Activated CD8-positive, alpha-beta T cell treated with anti-CD3 and anti-CD28 coated beads, Interleukin-2, amount 10 ng/mL, durations not matched to agents 7 days and 5 days (primary cell): Measurements from ENCODE around the gene LRRC4. TPM values are rescaled to one million over a fixed set of nuclear protein-coding genes. Genes with fewer than 3 reads are reported as not detected.

Experiments
- ATAC-seq: fragments of 150-1000 bp; cut with Tn5 transposase; one replicate; pipeline ENCODE4 v1.10.0; 2021; ENCODE audit warnings: moderate library complexity
- CTCF ChIA-PET: fragments of 350-600 bp; sonication (Branson Sonifier 250); formaldehyde crosslinking; loops from one replicate; lab custom pipeline; 2021; ENCODE audit warnings: antibody characterized with exemption; lab: Charles Lee
- POLR2A ChIA-PET: fragments of 350-600 bp; sonication (Branson Sonifier 250); formaldehyde crosslinking; loops from one replicate; lab custom pipeline; 2021; ENCODE audit warnings: antibody characterized with exemption; lab: Charles Lee
- DNase-seq: peaks from one replicate; pipeline ENCODE4 v3.0.0-alpha.2; 2020
- H3K27ac Mint-ChIP-seq: one replicate; pipeline ENCODE4 v1.8.0; 2021; ENCODE audit warnings: mild to moderate bottlenecking, mixed read lengths
- H3K27me3 Mint-ChIP-seq: one replicate; pipeline ENCODE4 v1.8.0; 2021; ENCODE audit warnings: low read depth, mixed read lengths
- H3K36me3 Mint-ChIP-seq: one replicate; pipeline ENCODE4 v1.8.0; 2021; ENCODE audit warnings: low read depth, mixed read lengths
- H3K4me1 Mint-ChIP-seq: one replicate; pipeline ENCODE4 v1.8.0; 2021; ENCODE audit warnings: low read depth, mixed read lengths
- H3K4me3 Mint-ChIP-seq: one replicate; pipeline ENCODE4 v1.8.0; 2021; ENCODE audit warnings: mild to moderate bottlenecking, mixed read lengths
- H3K9me3 Mint-ChIP-seq: one replicate; pipeline ENCODE4 v1.8.0; 2022; ENCODE audit warnings: mixed read lengths; ENCODE audit not compliant: insufficient read depth
- total RNA-seq, 2 experiments: library from RNA; stranded (reverse); gene quantifications; one replicate each; pipeline ENCODE4 v1.2.3, GENCODE V29; 2021

Gene LRRC4
- total RNA-seq, 2 experiments from 2014 or later = 0.24 to 0.50 TPM

DNA sequence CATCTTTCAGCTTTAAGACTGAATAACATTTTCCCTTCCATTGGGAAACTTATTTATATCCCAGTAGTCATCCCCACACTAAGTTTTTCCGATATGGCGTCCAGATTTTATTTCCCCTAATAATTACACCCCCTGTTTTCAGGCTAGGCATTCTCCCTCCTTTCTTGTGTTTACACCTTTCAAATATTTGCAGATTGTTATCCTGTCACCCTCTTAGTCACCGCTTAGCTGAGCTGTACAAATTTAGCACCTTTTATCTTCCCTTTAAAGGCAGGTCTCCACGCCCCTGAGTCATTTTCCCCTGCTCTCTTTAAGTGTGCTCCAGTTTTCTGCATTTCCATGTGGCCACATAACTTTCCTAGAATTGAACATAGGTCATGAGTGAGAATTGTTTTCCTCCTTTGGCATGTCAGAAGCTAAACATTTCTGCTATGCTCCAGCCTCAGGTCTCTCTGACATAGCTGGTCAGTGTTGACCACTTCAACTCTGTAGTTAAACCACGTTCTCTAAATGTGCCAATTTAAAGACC lies 47.4 kb downstream of the LRRC4 start:
- H3K27ac Mint-ChIP-seq = no peak overlapping the region
- no peaks in the 10 kb centered on the region for H3K27me3 Mint-ChIP-seq
- DNase-seq = no peak
- no peak overlapping the region for H3K4me3 Mint-ChIP-seq
- POLR2A ChIA-PET = no interaction called here
- H3K4me1 Mint-ChIP-seq = peaks cover 13% of the 10 kb centered on the region
- peaks cover 13% of the 10 kb centered on the region for H3K36me3 Mint-ChIP-seq
- CTCF ChIA-PET = no interaction called here
- no peak for ATAC-seq
- H3K9me3 Mint-ChIP-seq = peaks cover 7% of the 10 kb centered on the region

DNA sequence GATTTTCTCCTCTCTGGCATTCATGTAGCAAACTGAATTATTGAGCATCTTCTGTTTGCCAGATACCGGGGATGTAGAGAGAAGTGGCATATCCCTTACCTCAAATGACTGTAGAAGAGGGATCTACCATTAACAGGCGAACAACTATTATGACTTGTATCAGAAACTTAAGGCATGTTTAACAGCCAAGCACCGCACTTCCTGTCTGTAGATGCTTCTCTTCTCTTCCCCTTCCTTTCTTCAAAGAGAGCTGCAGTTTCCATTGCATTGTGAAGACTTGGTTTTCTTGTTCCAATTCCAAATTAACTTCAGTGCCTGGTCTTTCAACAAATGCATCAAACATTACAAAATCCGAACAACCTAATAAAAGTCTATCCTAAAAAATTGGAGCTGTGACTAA lies 49.3 kb downstream of the LRRC4 start:
- CTCF ChIA-PET = interaction anchor here (1.1 to 2.5 kb wide), 2 partner anchors 152 to 228 kb away, joined by 4 to 8 read pairs; no protein-coding TSS in a partner anchor
- ATAC-seq = no peak
- H3K4me3 Mint-ChIP-seq = no peak overlapping the region

DNA sequence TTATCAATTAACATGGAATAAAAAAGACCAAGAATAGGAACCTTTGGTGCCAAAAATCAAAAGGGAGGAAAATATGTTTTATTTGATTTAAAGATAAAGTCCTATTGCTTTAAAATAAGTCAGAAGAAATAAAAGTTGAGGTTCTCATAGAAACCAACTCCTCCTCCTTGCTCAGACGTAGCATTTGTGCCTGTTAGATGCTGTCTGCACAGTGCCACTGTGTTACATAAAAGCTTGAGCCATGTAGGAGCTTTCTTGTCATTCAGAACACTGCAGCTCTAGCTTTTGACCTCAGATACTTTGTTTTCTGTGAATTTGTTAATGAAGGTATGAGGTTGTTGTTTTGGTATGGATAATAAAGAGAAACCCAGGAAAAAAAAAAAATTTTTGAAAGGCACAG lies 50.3 kb downstream of the LRRC4 start:
- DNase-seq (no peak), ATAC-seq (no peak)
- Mint-ChIP-seq H3K36me3 (peaks cover 41% of the 10 kb centered on the region), H3K27ac (no peak overlapping the region), H3K4me1 (peaks cover 16% of the 10 kb centered on the region), H3K4me3 (no peak overlapping the region), H3K27me3 (no peaks in the 10 kb centered on the region), H3K9me3 (peaks cover 13% of the 10 kb centered on the region)
- ChIA-PET CTCF (interaction anchor here (1.7 to 2.5 kb wide), 2 partner anchors 24 to 229 kb away, joined by 4 to 8 read pairs; no protein-coding TSS in a partner anchor), POLR2A (no interaction called here)

More for the DNA sequence above, 49.3 kb downstream of the LRRC4 start:
- POLR2A ChIA-PET = interaction anchor here (0.6 kb wide), 1 partner anchor 268 kb away, joined by 3 read pairs; no protein-coding TSS in a partner anchor
- peaks cover 30% of the 10 kb centered on the region for H3K36me3 Mint-ChIP-seq
- peaks cover 13% of the 10 kb centered on the region for H3K4me1 Mint-ChIP-seq
- DNase-seq = no peak
- H3K9me3 Mint-ChIP-seq = peaks cover 13% of the 10 kb centered on the region
- H3K27ac Mint-ChIP-seq = no peak overlapping the region
- H3K27me3 Mint-ChIP-seq = no peaks in the 10 kb centered on the region

DNA sequence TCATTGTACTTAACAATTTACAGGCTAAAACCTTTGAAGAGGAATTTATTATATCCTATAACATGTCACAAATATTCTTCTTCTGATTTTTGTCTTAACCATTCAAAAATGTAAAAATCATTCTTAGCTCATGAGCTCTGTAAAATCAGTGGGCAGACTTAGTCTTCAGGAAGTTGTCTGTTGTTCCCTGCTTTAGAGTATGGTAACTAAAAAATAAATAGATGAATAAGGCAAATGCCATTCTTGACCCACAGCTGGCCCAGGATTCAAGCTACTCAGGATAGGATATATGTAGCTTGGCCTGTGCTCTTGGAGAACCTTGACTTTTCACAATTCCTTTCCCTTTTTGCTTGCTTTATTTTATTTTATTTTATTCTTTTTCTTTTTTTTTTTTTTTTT lies 51.5 kb downstream of the LRRC4 start:
- H3K4me3 Mint-ChIP-seq = no peak overlapping the region
- POLR2A ChIA-PET = no interaction called here
- ATAC-seq = no peak
- H3K9me3 Mint-ChIP-seq = peaks cover 13% of the 10 kb centered on the region
- no peak for DNase-seq
- H3K27me3 Mint-ChIP-seq = no peaks in the 10 kb centered on the region
- CTCF ChIA-PET = interaction anchor here (1.7 kb wide), 1 partner anchor 25 kb away, joined by 4 read pairs; no protein-coding TSS in a partner anchor
- H3K4me1 Mint-ChIP-seq = peaks cover 20% of the 10 kb centered on the region
- no peak overlapping the region for H3K27ac Mint-ChIP-seq
- peaks cover 49% of the 10 kb centered on the region for H3K36me3 Mint-ChIP-seq

DNA sequence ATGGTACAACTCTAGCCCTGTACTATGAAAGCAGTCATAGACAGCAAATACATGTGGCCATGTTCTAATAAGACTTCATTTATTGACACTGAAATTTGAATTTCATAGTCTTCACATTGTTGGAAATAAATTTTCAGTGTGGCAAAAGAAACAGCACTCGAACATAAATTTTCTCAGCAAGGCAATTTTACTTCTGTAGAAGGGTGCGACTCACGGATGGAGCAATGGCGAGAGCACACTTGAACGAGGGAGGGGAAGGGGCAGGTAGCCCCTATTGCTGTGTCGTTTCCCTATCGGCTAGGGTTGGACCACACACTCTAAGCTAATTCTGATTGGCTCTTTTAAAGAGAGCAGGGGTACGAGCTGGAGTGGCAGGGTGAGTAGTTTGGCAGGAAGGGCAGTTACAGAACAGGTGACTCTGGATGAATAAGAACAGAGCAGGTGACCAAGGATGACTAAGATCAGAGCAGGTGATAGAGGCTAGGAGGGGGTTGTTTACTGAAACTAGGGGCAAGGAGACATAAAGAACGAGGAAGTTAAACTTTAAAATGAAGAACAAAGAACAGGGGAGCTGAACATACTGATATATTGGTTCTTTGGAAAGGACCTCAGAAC lies 52.0 kb downstream of the LRRC4 start:
- H3K27ac Mint-ChIP-seq = no peak overlapping the region
- POLR2A ChIA-PET = no interaction called here
- ATAC-seq (no peak), DNase-seq (no peak)
- no peaks in the 10 kb centered on the region for H3K27me3 Mint-ChIP-seq
- CTCF ChIA-PET = no interaction called here
- H3K4me1 Mint-ChIP-seq = peaks cover 20% of the 10 kb centered on the region
- H3K9me3 Mint-ChIP-seq = peaks cover 13% of the 10 kb centered on the region
- H3K4me3 Mint-ChIP-seq = no peak overlapping the region
- H3K36me3 Mint-ChIP-seq = peaks cover 49% of the 10 kb centered on the region

DNA sequence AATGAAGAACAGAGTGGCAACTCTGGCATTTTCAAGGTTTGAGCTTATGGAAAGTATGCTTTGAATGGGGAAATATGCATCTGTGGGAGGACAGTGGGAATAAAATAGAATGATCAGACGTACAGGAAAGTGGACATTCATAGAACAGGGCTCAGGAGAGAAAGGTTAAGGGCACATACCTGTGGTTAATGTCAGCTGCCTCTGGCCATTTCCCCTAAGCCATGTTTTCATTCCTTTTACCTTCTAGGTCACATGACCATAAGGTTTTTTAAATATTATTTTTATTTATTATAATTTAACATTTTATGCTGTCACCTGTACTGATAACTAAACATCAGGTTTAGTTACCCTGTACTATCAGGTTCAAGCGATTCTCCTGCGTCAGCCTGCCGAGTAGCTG lies 52.8 kb downstream of the LRRC4 start:
- POLR2A ChIA-PET = no interaction called here

More for the DNA sequence above, 52.8 kb downstream of the LRRC4 start:
- CTCF ChIA-PET = no interaction called here
- Mint-ChIP-seq H3K36me3 (peaks cover 49% of the 10 kb centered on the region), H3K4me3 (no peak overlapping the region), H3K4me1 (peaks cover 17% of the 10 kb centered on the region), H3K9me3 (peaks cover 13% of the 10 kb centered on the region), H3K27me3 (no peaks in the 10 kb centered on the region), H3K27ac (no peak overlapping the region)
- ATAC-seq (no peak), DNase-seq (no peak)

Other genes starting within 250 kb of the LRRC4 start
- not detected for gene LEP, start 209.8 kb upstream of the LRRC4 start, total RNA-seq